ENCODE results near the gene LUC7L2. TPM values are rescaled to one million over a fixed set of nuclear protein-coding genes. Genes with fewer than 3 reads are reported as not detected.
"Not testable (repeated sequence)": the region's sequence is repeated elsewhere in the genome, so short reads cannot be mapped to it uniquely, and the experiment has no call there.

Gene LUC7L2
- total RNA-seq, 1 experiment from 2014 or later: 66.4 TPM

GRCh38 chr7:139340037-139340807 is 19.5 kb upstream of the LUC7L2 start:
- Histone ChIP-seq H3K27ac (peak overlapping the region; percentile 94), H3K4me3 (peak overlapping the region; percentile 70), H3K4me1 (replicated peaks) (peaks cover 6% of the 10 kb centered on the region), H3K9me3 (replicated peaks) (0 out of 2 replicates have a peak, but pooled peaks cover 2% of the 10 kb centered on the region), H3K36me3 (peaks cover 3% of the 10 kb centered on the region; the same call in 1 of the 2 replicates), H3K27me3 (replicated peaks) (no peaks in the 10 kb centered on the region)
- DNase-seq (ENCODE audit: low read depth in 1 of 2, low spot score in 2 of 2): peak; percentile 98 to 99

GRCh38 chr7:139340808-139341057 is 19.0 kb upstream of the LUC7L2 start:
- Histone ChIP-seq H3K4me1 (replicated peaks) (peaks cover 6% of the 10 kb centered on the region), H3K27ac (peak overlapping the region; percentile 94), H3K36me3 (peaks cover 3% of the 10 kb centered on the region; the same call in 1 of the 2 replicates), H3K27me3 (replicated peaks) (no peaks in the 10 kb centered on the region), H3K4me3 (peak overlapping the region; percentile 70), H3K9me3 (replicated peaks) (0 out of 2 replicates have a peak, but pooled peaks cover 2% of the 10 kb centered on the region)
- peak in 1 of 2 experiments; percentile 95 for DNase-seq (ENCODE audit: low read depth in 1 of 2, low spot score in 2 of 2)

- Histone ChIP-seq H3K4me3 (peak within 1 kb of the TSS; percentile 70), H3K36me3 (peaks cover 4% of the 10 kb centered on the region; the same call in 1 of the 2 replicates), H3K27ac (peak within 1 kb of the TSS; percentile 94), H3K9me3 (replicated peaks) (0 out of 2 replicates have a peak, but pooled peaks cover 2% of the 10 kb centered on the region), H3K27me3 (replicated peaks) (no peaks in the 10 kb centered on the region), H3K4me1 (replicated peaks) (peaks cover 6% of the 10 kb centered on the region)
- DNase-seq (ENCODE audit: low read depth in 1 of 2, low spot score in 2 of 2): peak; percentile 92 to 97
Measured at GRCh38 chr7:139341058-139341775, 18.5 kb upstream of the LUC7L2 start, which contains the start of gene FMC1. TSS of gene FMC1 (plus strand) at chr7:139341337. CDS start at chr7:139341385, 48 bp downstream.

GRCh38 chr7:139341776-139342226 is 17.9 kb upstream of the LUC7L2 start:
- Histone ChIP-seq H3K27ac (peak overlapping the region; percentile 94), H3K4me1 (replicated peaks) (peaks cover 6% of the 10 kb centered on the region), H3K9me3 (replicated peaks) (0 out of 2 replicates have a peak, but pooled peaks cover 2% of the 10 kb centered on the region), H3K4me3 (peak overlapping the region; percentile 70), H3K36me3 (peaks cover 8% of the 10 kb centered on the region), H3K27me3 (replicated peaks) (no peaks in the 10 kb centered on the region)
- no peak for DNase-seq (ENCODE audit: low read depth in 1 of 2, low spot score in 2 of 2)

- Histone ChIP-seq H3K9me3 (replicated peaks) (no peaks in the 10 kb centered on the region), H3K4me1 (replicated peaks) (peaks cover 6% of the 10 kb centered on the region), H3K27me3 (replicated peaks) (no peaks in the 10 kb centered on the region), H3K4me3 (no peak overlapping the region), H3K27ac (no peak overlapping the region), H3K36me3 (peaks cover 12% of the 10 kb centered on the region)
- no peak for DNase-seq (ENCODE audit: low read depth in 1 of 2, low spot score in 2 of 2)
Measured at GRCh38 chr7:139345042-139345441, 14.7 kb upstream of the LUC7L2 start.

GRCh38 chr7:139351027-139351426 is 8.7 kb upstream of the LUC7L2 start:
- no peaks in the 10 kb centered on the region for H3K4me1 ChIP-seq (replicated peaks)
- no peak overlapping the region for H3K4me3 ChIP-seq
- no peak overlapping the region for H3K27ac ChIP-seq
- H3K9me3 ChIP-seq (replicated peaks): no peaks in the 10 kb centered on the region
- no peak for DNase-seq (ENCODE audit: low read depth in 1 of 2, low spot score in 2 of 2)
- H3K27me3 ChIP-seq (replicated peaks): no peaks in the 10 kb centered on the region
- peaks cover 15% of the 10 kb centered on the region for H3K36me3 ChIP-seq

- H3K4me1 ChIP-seq (replicated peaks): no peaks in the 10 kb centered on the region
- no peak overlapping the region for H3K4me3 ChIP-seq
- no peaks in the 10 kb centered on the region for H3K27me3 ChIP-seq (replicated peaks)
- DNase-seq (ENCODE audit: low read depth in 1 of 2, low spot score in 2 of 2): no peak
- H3K9me3 ChIP-seq (replicated peaks): no peaks in the 10 kb centered on the region
- no peak overlapping the region for H3K27ac ChIP-seq
- peaks cover 6% of the 10 kb centered on the region for H3K36me3 ChIP-seq
Measured at GRCh38 chr7:139354729-139355128, 5.0 kb upstream of the LUC7L2 start.

- H3K9me3 ChIP-seq (replicated peaks): no peaks in the 10 kb centered on the region
- H3K4me1 ChIP-seq (replicated peaks): no peaks in the 10 kb centered on the region
- no peak for DNase-seq (ENCODE audit: low read depth in 1 of 2, low spot score in 2 of 2)
Measured at GRCh38 chr7:139355320-139355719, 4.4 kb upstream of the LUC7L2 start.

GRCh38 chr7:139357729-139358506 is 1.8 kb upstream of the LUC7L2 start:
- not testable (repeated sequence) for H3K4me1 ChIP-seq (replicated peaks); DNase-seq (ENCODE audit: low read depth in 1 of 2, low spot score in 2 of 2); H3K9me3 ChIP-seq (replicated peaks); H3K27me3 ChIP-seq (replicated peaks)
- Histone ChIP-seq H3K36me3 (peaks cover 13% of the 10 kb centered on the region), H3K27ac (peak overlapping the region; percentile 95), H3K4me3 (peak overlapping the region; percentile 72)

More at GRCh38 chr7:139355320-139355719, 4.4 kb upstream of the LUC7L2 start:
- peaks cover 9% of the 10 kb centered on the region for H3K36me3 ChIP-seq
- H3K27ac ChIP-seq: no peak overlapping the region
- no peaks in the 10 kb centered on the region for H3K27me3 ChIP-seq (replicated peaks)
- H3K4me3 ChIP-seq: no peak overlapping the region

GRCh38 chr7:139358541-139359365 is 941 bp upstream of the LUC7L2 start:
- DNase-seq (ENCODE audit: low read depth in 1 of 2, low spot score in 2 of 2): peak in 1 of 2 experiments; percentile 38
- H3K9me3 ChIP-seq (replicated peaks): no peaks in the 10 kb centered on the region
- peaks cover 18% of the 10 kb centered on the region for H3K36me3 ChIP-seq
- peak overlapping the region; percentile 72 for H3K4me3 ChIP-seq
- peak overlapping the region; percentile 95 for H3K27ac ChIP-seq
- no peaks in the 10 kb centered on the region for H3K27me3 ChIP-seq (replicated peaks)
- peaks cover 4% of the 10 kb centered on the region; the same call in 1 of the 2 replicates for H3K4me1 ChIP-seq (replicated peaks)

- H3K9me3 ChIP-seq (replicated peaks): no peaks in the 10 kb centered on the region
- peak overlapping the region; percentile 95 for H3K27ac ChIP-seq
- H3K4me3 ChIP-seq: peak overlapping the region; percentile 72
- DNase-seq (ENCODE audit: low read depth in 1 of 2, low spot score in 2 of 2): peak; percentile 95 to 96
- H3K4me1 ChIP-seq (replicated peaks): peaks cover 4% of the 10 kb centered on the region; the same call in 1 of the 2 replicates
- H3K27me3 ChIP-seq (replicated peaks): no peaks in the 10 kb centered on the region
- H3K36me3 ChIP-seq: peaks cover 30% of the 10 kb centered on the region
Measured at GRCh38 chr7:139360210-139360947, 685 bp downstream of the LUC7L2 start.

- peaks cover 4% of the 10 kb centered on the region; the same call in 1 of the 2 replicates for H3K4me1 ChIP-seq (replicated peaks)
- H3K27ac ChIP-seq: peak overlapping the region; percentile 95
- H3K27me3 ChIP-seq (replicated peaks): no peaks in the 10 kb centered on the region
- H3K9me3 ChIP-seq (replicated peaks): no peaks in the 10 kb centered on the region
- DNase-seq (ENCODE audit: low read depth in 1 of 2, low spot score in 2 of 2): no peak
- peaks cover 36% of the 10 kb centered on the region for H3K36me3 ChIP-seq
- peak overlapping the region; percentile 72 for H3K4me3 ChIP-seq
Measured at GRCh38 chr7:139360948-139361307, 1.2 kb downstream of the LUC7L2 start.

Measured in SJSA1 (cell line).